Hematopoietic multipotent progenitor cell treated with erythropoietin and hydrocortisone succinate and interleukin-3 and kit ligand, for 6 days (in vitro differentiated cells): ENCODE results near the gene XIAP.

Experiments used
- DNase-seq: peaks from one replicate; pipeline ENCODE4 v3.0.0-alpha.2; 2015

XIAP gene

DNA sequence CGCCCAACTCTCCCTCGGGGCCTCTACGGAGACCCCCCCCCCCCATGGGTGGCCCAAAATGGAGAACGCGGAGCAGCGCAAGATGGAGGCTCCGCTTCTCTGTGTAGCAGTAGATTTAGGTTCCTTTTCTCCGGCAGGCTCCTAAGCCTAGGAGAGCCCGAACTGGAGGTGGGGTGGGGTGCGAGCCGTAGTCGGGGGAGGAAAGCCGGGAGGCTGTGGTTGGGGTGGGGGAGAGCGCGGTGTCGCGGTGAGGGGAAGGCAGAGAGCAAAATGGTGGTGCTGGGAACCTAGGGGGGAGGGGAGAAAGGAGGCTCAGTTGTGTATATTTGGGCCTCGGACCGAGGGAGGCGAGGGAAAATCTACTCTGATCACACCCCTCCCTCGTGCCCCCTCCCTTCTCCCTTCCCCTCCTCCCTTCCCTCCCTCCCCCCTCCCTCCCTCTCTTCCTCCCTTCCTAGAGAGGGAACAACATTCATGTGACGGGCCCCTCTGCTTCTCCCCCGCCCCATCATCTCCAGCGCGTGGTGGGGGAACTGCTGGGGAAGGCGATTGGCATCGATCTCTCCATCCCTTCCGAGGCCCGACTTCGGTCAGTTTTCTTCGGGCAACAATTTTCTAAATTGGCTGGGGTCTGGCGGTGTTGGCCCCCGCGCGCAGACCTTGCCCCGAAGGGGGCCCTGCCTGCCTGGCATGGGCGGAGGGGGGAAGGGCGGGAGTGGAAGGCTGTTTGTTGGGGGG, 101.6 kb downstream of the XIAP start, which contains the start of gene STAG2:
TSS of gene STAG2 (plus strand) at position 439 of the 738 bp plus-strand sequence. CDS start 60,922 bp downstream, outside the sequence.
- peak; percentile 92 for DNase-seq

- DNase-seq, result peak; percentile 84
These were observed 102.2 kb downstream of the XIAP start for GRCh38 chrX:123962006-123962467.

DNA sequence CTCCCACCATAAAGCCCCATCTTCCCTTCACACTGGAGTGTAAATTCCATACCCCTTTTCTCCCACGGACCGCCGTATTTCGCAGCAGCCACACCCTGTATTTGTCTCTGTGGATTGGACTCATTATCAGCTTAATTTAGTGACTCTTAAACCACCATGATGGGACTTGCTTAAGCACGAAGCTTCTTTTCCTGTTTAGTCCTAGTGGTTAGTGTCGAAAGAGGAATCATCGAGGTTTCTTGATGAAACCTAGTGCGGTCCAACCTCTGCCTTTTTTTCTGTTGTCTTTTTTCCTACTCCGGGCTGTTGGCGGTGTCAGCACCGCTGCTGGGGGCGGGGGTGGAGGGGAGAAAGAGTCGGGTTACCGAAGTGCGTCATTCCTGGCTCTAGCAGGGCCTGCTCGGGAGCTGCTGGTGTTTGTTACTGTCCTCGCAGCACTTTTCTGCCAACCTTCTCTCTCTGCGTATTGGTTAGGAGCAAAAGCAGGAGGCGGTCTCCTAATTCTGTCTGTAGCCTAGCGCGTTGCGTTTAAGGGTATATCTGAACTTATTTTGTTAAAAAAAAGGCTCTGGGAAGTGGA, 103.0 kb downstream of the XIAP start:
- peak; percentile 92 for DNase-seq
